Neural cell (in vitro differentiated cells): Measurements from ENCODE around the gene GLT8D1. TPM values are rescaled to one million over a fixed set of nuclear protein-coding genes. Genes with fewer than 3 reads are reported as not detected.

ENCODE experiments used
- H2AFZ ChIP-seq: fragments of 200-600, 300-800 bp; sonication (generic), shearing (Covaris generic); 2 replicates; pipeline ENCODE4 v1.6.0; 2014; ENCODE audit warnings: low read depth, mild to moderate bottlenecking, antibody characterized with exemption, low read length, moderate library complexity
- H3F3A ChIP-seq: fragments of 200-600 bp; shearing (Covaris generic); 2 replicates; pipeline ENCODE4 v1.6.1; 2016; ENCODE audit warnings: mild to moderate bottlenecking, moderate library complexity, mixed read lengths, antibody characterized with exemption, low read length; ENCODE audit not compliant: insufficient read depth, poor library complexity, severe bottlenecking
- H3K27ac ChIP-seq: fragments of 200-600, 300-800 bp; sonication (generic), shearing (Covaris generic); 2 replicates; pipeline ENCODE4 v1.5.1; 2014; ENCODE audit warnings: mild to moderate bottlenecking, low read length, moderate library complexity
- H3K27me3 ChIP-seq: fragments of 300-800, 200-600 bp; sonication (generic), shearing (Covaris generic); 2 replicates; pipeline ENCODE4 v1.6.0; 2014; ENCODE audit warnings: mild to moderate bottlenecking, low read depth, low read length, moderate library complexity; ENCODE audit not compliant: insufficient read depth
- H3K36me3 ChIP-seq: fragments of 300-800, 200-600 bp; sonication (generic), shearing (Covaris generic); 2 replicates; pipeline ENCODE4 v1.5.1; 2014; ENCODE audit warnings: mild to moderate bottlenecking, antibody characterized with exemption, low read length, moderate library complexity; ENCODE audit not compliant: insufficient read depth
- H3K4me2 ChIP-seq: fragments of 300-800, 200-600 bp; sonication (generic), shearing (Covaris generic); 2 replicates; pipeline ENCODE4 v1.6.0; 2014; ENCODE audit warnings: mild to moderate bottlenecking, low read length
- H3K4me3 ChIP-seq: fragments of 300-800, 200-600 bp; sonication (generic), shearing (Covaris generic); 2 replicates; pipeline ENCODE4 v1.5.1; 2014; ENCODE audit warnings: mild to moderate bottlenecking, low read length, moderate library complexity
- H3K79me2 ChIP-seq: fragments of 200-600 bp; shearing (Covaris generic); replicated peaks from 2 replicates; pipeline ENCODE4 v1.6.0; 2014; ENCODE audit warnings: mild to moderate bottlenecking, low read length, moderate library complexity; ENCODE audit not compliant: insufficient read depth
- H3K9ac ChIP-seq: fragments of 300-800, 200-600 bp; sonication (generic), shearing (Covaris generic); 2 replicates; pipeline ENCODE4 v1.6.1; 2016; ENCODE audit warnings: mild to moderate bottlenecking, low read length, mixed read lengths
- H3K9me2 ChIP-seq: fragments of 200-600 bp; shearing (Covaris generic); 2 replicates; pipeline ENCODE4 v1.6.1; 2016; ENCODE audit warnings: mild to moderate bottlenecking, low read length, mixed read lengths; ENCODE audit not compliant: insufficient read depth
- H3K9me3 ChIP-seq: fragments of 200-600, 300-800 bp; sonication (generic), shearing (Covaris generic); 2 replicates; pipeline ENCODE4 v1.6.1; 2016; ENCODE audit warnings: mild to moderate bottlenecking, mixed run types, low read length, moderate library complexity, mixed read lengths
- H4K20me1 ChIP-seq: fragments of 200-600 bp; shearing (Covaris generic); 2 replicates; pipeline ENCODE4 v1.6.1; 2016; ENCODE audit warnings: mild to moderate bottlenecking, mixed run types; ENCODE audit not compliant: insufficient read depth
- EP300 ChIP-seq: fragments of 450-650 bp; conservative IDR thresholded peaks from 2 replicates; pipeline ENCODE4 v1.6.1; 2014; ENCODE audit warnings: antibody characterized with exemption, mild to moderate bottlenecking, moderate library complexity; ENCODE audit not compliant: poor library complexity, severe bottlenecking
- EZH2 ChIP-seq: fragments of 200-600, 300-800 bp; shearing (Covaris generic), sonication (generic); IDR thresholded peaks from 2 replicates; pipeline ENCODE4 v1.6.1; 2014; ENCODE audit warnings: antibody characterized with exemption, low read length, borderline replicate concordance, mild to moderate bottlenecking; ENCODE audit not compliant: insufficient read depth, poor library complexity, severe bottlenecking
- MXI1 ChIP-seq: fragments of 450-650 bp; conservative IDR thresholded peaks from 2 replicates; pipeline ENCODE4 v1.6.1; 2014; ENCODE audit warnings: antibody characterized with exemption, mild to moderate bottlenecking; ENCODE audit not compliant: poor library complexity, severe bottlenecking
- POLR2AphosphoS5 ChIP-seq: IDR thresholded peaks from 2 replicates; pipeline ENCODE4 v1.6.1; 2012
- RAD21 ChIP-seq: fragments of 450-650 bp; conservative IDR thresholded peaks from 2 replicates; pipeline ENCODE4 v1.6.1; 2014; ENCODE audit warnings: antibody characterized with exemption, mild to moderate bottlenecking, moderate library complexity
- SMC3 ChIP-seq: fragments of 450-650 bp; conservative IDR thresholded peaks from 2 replicates; pipeline ENCODE4 v1.6.1; 2014; ENCODE audit warnings: antibody characterized with exemption, mild to moderate bottlenecking, moderate library complexity; ENCODE audit not compliant: poor library complexity
- TAF1 ChIP-seq: IDR thresholded peaks from 2 replicates; pipeline ENCODE4 v1.6.1; 2012; ENCODE audit warnings: low read depth
- polyA plus RNA-seq: library from polyadenylated mRNA; depleted of rRNA; stranded (reverse); fragments of >200 nt; gene quantifications from 2 replicates; pipeline ENCODE4 v1.2.3, GENCODE V29; 2014
- TF ChIP-seq, protein P1 (sequence below): IDR thresholded peaks from 2 replicates; pipeline ENCODE4 v1.6.1; 2012; ENCODE audit warnings: borderline replicate concordance
- TF ChIP-seq, protein P2 (sequence below): fragments of 450-650 bp; IDR thresholded peaks from 2 replicates; pipeline ENCODE4 v1.5.1; 2014; ENCODE audit warnings: antibody characterized with exemption, mild to moderate bottlenecking, moderate library complexity; ENCODE audit not compliant: poor library complexity, severe bottlenecking

GLT8D1 gene
- polyA plus RNA-seq, 1 donor from 2014 or later = 182 TPM

DNA sequence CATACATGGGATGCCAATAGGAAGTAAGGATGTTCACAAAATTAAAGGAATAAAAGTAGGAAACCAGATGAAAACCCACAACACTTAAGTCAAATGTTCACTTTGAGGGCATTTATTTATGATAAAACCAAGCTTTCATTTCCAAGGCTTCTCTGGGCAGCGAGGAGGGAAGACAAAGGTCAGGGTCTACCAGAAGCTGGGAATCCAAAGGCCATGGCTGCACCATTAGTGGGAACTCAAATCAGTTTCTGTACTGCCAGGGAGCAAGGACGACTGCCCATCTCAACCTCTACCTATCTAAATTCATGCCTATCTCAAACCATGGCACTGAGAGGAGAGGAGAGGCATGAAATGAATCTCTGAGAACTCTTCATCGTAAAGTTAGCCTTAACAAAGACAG is 42.5 kb downstream of the GLT8D1 start:
- Histone ChIP-seq H3F3A (no peaks in the 10 kb centered on the region), H4K20me1 (no peaks in the 10 kb centered on the region), H3K79me2 (peaks cover 3% of the 10 kb centered on the region), H3K4me3 (no peak overlapping the region), H3K36me3 (peaks cover 15% of the 10 kb centered on the region), H3K9me3 (no peaks in the 10 kb centered on the region), H3K4me2 (no peak overlapping the region), H3K27me3 (no peaks in the 10 kb centered on the region), H3K27ac (no peak overlapping the region), H3K9me2 (no peaks in the 10 kb centered on the region), H2AFZ (no peak overlapping the region), H3K9ac (no peak overlapping the region)
- TF ChIP-seq SMC3 = no peak
- no peak for TF ChIP-seq MXI1
- no peak for TF ChIP-seq POLR2AphosphoS5
- no peak for TF ChIP-seq EP300
- TF ChIP-seq, protein P1, sequence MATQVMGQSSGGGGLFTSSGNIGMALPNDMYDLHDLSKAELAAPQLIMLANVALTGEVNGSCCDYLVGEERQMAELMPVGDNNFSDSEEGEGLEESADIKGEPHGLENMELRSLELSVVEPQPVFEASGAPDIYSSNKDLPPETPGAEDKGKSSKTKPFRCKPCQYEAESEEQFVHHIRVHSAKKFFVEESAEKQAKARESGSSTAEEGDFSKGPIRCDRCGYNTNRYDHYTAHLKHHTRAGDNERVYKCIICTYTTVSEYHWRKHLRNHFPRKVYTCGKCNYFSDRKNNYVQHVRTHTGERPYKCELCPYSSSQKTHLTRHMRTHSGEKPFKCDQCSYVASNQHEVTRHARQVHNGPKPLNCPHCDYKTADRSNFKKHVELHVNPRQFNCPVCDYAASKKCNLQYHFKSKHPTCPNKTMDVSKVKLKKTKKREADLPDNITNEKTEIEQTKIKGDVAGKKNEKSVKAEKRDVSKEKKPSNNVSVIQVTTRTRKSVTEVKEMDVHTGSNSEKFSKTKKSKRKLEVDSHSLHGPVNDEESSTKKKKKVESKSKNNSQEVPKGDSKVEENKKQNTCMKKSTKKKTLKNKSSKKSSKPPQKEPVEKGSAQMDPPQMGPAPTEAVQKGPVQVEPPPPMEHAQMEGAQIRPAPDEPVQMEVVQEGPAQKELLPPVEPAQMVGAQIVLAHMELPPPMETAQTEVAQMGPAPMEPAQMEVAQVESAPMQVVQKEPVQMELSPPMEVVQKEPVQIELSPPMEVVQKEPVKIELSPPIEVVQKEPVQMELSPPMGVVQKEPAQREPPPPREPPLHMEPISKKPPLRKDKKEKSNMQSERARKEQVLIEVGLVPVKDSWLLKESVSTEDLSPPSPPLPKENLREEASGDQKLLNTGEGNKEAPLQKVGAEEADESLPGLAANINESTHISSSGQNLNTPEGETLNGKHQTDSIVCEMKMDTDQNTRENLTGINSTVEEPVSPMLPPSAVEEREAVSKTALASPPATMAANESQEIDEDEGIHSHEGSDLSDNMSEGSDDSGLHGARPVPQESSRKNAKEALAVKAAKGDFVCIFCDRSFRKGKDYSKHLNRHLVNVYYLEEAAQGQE = no peak
- TF ChIP-seq RAD21 = no peak
- TF ChIP-seq TAF1 = no peak

DNA sequence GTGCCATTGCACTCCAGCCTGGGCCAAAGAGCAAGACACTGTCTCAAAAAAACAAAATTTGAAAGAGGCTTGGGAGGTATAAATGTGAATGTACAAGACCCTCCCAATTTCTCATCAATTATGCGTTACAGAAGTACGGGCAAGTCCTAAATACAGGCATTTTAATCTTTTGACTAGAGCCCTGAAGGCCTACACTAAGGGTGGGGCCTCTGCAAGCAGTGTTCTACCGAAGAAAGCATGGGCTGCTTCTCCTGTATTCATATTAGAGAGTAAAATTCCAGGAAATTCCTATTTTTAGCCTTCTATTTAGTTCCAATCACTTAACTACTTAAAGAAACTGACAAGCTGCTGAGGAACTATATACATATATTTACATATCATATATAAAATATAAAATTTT is 45.5 kb downstream of the GLT8D1 start:
- Histone ChIP-seq H3K4me2 (no peak overlapping the region), H3K4me3 (no peak overlapping the region), H3K36me3 (peaks cover 16% of the 10 kb centered on the region), H3K27ac (no peak overlapping the region), H3K79me2 (peaks cover 3% of the 10 kb centered on the region), H3K9me3 (no peaks in the 10 kb centered on the region), H4K20me1 (no peaks in the 10 kb centered on the region), H3K9me2 (no peaks in the 10 kb centered on the region), H2AFZ (no peak overlapping the region), H3F3A (no peaks in the 10 kb centered on the region), H3K27me3 (no peaks in the 10 kb centered on the region), H3K9ac (no peak overlapping the region)
- TF ChIP-seq, protein P2, sequence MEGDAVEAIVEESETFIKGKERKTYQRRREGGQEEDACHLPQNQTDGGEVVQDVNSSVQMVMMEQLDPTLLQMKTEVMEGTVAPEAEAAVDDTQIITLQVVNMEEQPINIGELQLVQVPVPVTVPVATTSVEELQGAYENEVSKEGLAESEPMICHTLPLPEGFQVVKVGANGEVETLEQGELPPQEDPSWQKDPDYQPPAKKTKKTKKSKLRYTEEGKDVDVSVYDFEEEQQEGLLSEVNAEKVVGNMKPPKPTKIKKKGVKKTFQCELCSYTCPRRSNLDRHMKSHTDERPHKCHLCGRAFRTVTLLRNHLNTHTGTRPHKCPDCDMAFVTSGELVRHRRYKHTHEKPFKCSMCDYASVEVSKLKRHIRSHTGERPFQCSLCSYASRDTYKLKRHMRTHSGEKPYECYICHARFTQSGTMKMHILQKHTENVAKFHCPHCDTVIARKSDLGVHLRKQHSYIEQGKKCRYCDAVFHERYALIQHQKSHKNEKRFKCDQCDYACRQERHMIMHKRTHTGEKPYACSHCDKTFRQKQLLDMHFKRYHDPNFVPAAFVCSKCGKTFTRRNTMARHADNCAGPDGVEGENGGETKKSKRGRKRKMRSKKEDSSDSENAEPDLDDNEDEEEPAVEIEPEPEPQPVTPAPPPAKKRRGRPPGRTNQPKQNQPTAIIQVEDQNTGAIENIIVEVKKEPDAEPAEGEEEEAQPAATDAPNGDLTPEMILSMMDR = no peak
- TF ChIP-seq MXI1 (no peak), TAF1 (no peak), RAD21 (no peak), SMC3 (no peak), POLR2AphosphoS5 (no peak), EP300 (no peak), EZH2 (no peak)
- TF ChIP-seq, protein P1 = no peak
